ENCODE results near the gene ALPK1. TPM values are rescaled to one million over a fixed set of nuclear protein-coding genes. Genes with fewer than 3 reads are reported as not detected.
"Not testable (repeated sequence)": the region's sequence is repeated elsewhere in the genome, so short reads cannot be mapped to it uniquely, and the experiment has no call there.

Gene ALPK1
- total RNA-seq, 4 donors from 2014 or later = 14.8 to 43.8 (median 19.1) TPM

GRCh38 chr4:112299721-112300120, 2.6 kb downstream of the ALPK1 start:
- DNase-seq (ENCODE audit: low spot score) (no peak), ATAC-seq (ENCODE audit: low FRiP score) (no peak)
- no peak for TF ChIP-seq CTCF (IDR thresholded peaks at IDR 0.05)

GRCh38 chr4:112302320-112303274, 5.4 kb downstream of the ALPK1 start:
- no peak for TF ChIP-seq CTCF (IDR thresholded peaks at IDR 0.05)

GRCh38 chr4:112305477-112305876, 8.3 kb downstream of the ALPK1 start:
- not testable (repeated sequence) for DNase-seq (ENCODE audit: low spot score); ATAC-seq (ENCODE audit: low FRiP score)

More at GRCh38 chr4:112302320-112303274, 5.4 kb downstream of the ALPK1 start:
- ATAC-seq (ENCODE audit: low FRiP score) (no peak), DNase-seq (ENCODE audit: low spot score) (no peak)

- ATAC-seq (ENCODE audit: low FRiP score) = peak; percentile 62
- DNase-seq (ENCODE audit: low spot score) = not testable (repeated sequence)
Measured at GRCh38 chr4:112309263-112309791, 12.2 kb downstream of the ALPK1 start.

GRCh38 chr4:112311516-112311915, 14.3 kb downstream of the ALPK1 start:
- no peak for TF ChIP-seq CTCF (IDR thresholded peaks at IDR 0.05)
- ATAC-seq (ENCODE audit: low FRiP score) (no peak), DNase-seq (ENCODE audit: low spot score) (no peak)

GRCh38 chr4:112312610-112313239, 15.6 kb downstream of the ALPK1 start:
- ATAC-seq (ENCODE audit: low FRiP score) (no peak), DNase-seq (ENCODE audit: low spot score) (no peak)
- TF ChIP-seq CTCF (IDR thresholded peaks at IDR 0.05) = no peak

- TF ChIP-seq CTCF (IDR thresholded peaks at IDR 0.05) = no peak
- no peak for ATAC-seq (ENCODE audit: low FRiP score)
- DNase-seq (ENCODE audit: low spot score) = no peak
Measured at GRCh38 chr4:112315446-112315845, 18.3 kb downstream of the ALPK1 start.
